Stimulated activated CD8-positive, alpha-beta memory T cell treated with anti-CD3 and anti-CD28 coated beads, Interleukin-4, amount 100 ng/mL, for 4 hours (primary cell): ENCODE results near the gene CHRM1.
"Not testable (repeated sequence)": the region's sequence is repeated elsewhere in the genome, so short reads cannot be mapped to it uniquely, and the experiment has no call there.

ENCODE experiments used
- DNase-seq, 2 donors: peaks; one replicate each; pipeline ENCODE4 v3.0.0-alpha.2; 2020; ENCODE audit warnings: low read depth in 2 of 2, low spot score in 1 of 2

The CHRM1 gene

GRCh38 chr11:62880231-62880802, 40.8 kb downstream of the CHRM1 start:
- DNase-seq, result no peak

GRCh38 chr11:62879235-62879978, 41.8 kb downstream of the CHRM1 start:
- no peak for DNase-seq

GRCh38 chr11:62876712-62877111, 44.5 kb downstream of the CHRM1 start:
- DNase-seq, result no peak

- no peak for DNase-seq
Observed at GRCh38 chr11:62875698-62876478, 45.3 kb downstream of the CHRM1 start.

- no peak for DNase-seq
Observed at GRCh38 chr11:62874851-62875250, 46.3 kb downstream of the CHRM1 start.

- no peak for DNase-seq
Observed at GRCh38 chr11:62865635-62866034, 55.5 kb downstream of the CHRM1 start.

- DNase-seq, result no peak
Observed at GRCh38 chr11:62863687-62864335, 57.4 kb downstream of the CHRM1 start.

GRCh38 chr11:62861564-62862192, 59.5 kb downstream of the CHRM1 start:
- DNase-seq, result not testable (repeated sequence)

GRCh38 chr11:62860835-62861563, 60.2 kb downstream of the CHRM1 start:
- DNase-seq, result no peak

GRCh38 chr11:62859281-62859703, 61.9 kb downstream of the CHRM1 start:
- DNase-seq, result not testable (repeated sequence)
